ENCODE results near the gene VSIG10L2. TPM values are rescaled to one million over a fixed set of nuclear protein-coding genes. Genes with fewer than 3 reads are reported as not detected.
A peak's percentile ranks its signal among the peaks of the same experiment; 100 is the strongest.

Gene VSIG10L2
- total and polyA plus RNA-seq, 2 donors: 0.09 to 0.84 TPM

GRCh38 chr11:125935056-125935455 lies 10.8 kb upstream of the VSIG10L2 start:
- Histone ChIP-seq H3K36me3 (ENCODE audit: control insufficient read depth in 2 of 2, insufficient read depth in 2 of 2, low read length in 1 of 2) (no peaks in the 10 kb centered on the region), H3K27ac (ENCODE audit: low read depth in 1 of 2, low read length in 1 of 2) (no peak overlapping the region), H3K27me3 (ENCODE audit: control insufficient read depth in 2 of 2, insufficient read depth in 1 of 2, low read length in 1 of 2) (peaks cover 0 to 2% of the 10 kb centered on the region in 2 donors), H3K9me3 (ENCODE audit: control insufficient read depth in 2 of 2, insufficient read depth in 1 of 2, low read length in 1 of 2) (no peaks in the 10 kb centered on the region), H3K4me3 (ENCODE audit: low read length in 2 of 2) (no peak overlapping the region), H3K4me1 (ENCODE audit: control insufficient read depth in 2 of 2, insufficient read depth in 2 of 2, low read length in 2 of 2) (peaks cover 0 to 14% of the 10 kb centered on the region in 2 donors)
- no peak for DNase-seq (ENCODE audit: low read depth in 6 of 9, low spot score in 9 of 9)
- 96% methylated on average over 2 of the region's 2 CpGs for WGBS

GRCh38 chr11:125935618-125936199 lies 10.1 kb upstream of the VSIG10L2 start:
- Histone ChIP-seq H3K4me3 (ENCODE audit: low read length in 2 of 2) (no peak overlapping the region), H3K36me3 (ENCODE audit: control insufficient read depth in 2 of 2, insufficient read depth in 2 of 2, low read length in 1 of 2) (no peaks in the 10 kb centered on the region), H3K4me1 (ENCODE audit: control insufficient read depth in 2 of 2, insufficient read depth in 2 of 2, low read length in 2 of 2) (peaks cover 0 to 14% of the 10 kb centered on the region in 2 donors), H3K9me3 (ENCODE audit: control insufficient read depth in 2 of 2, insufficient read depth in 1 of 2, low read length in 1 of 2) (no peaks in the 10 kb centered on the region), H3K27ac (ENCODE audit: low read depth in 1 of 2, low read length in 1 of 2) (no peak overlapping the region), H3K27me3 (ENCODE audit: control insufficient read depth in 2 of 2, insufficient read depth in 1 of 2, low read length in 1 of 2) (peaks cover 0 to 2% of the 10 kb centered on the region in 2 donors)
- no peak for DNase-seq (ENCODE audit: low read depth in 6 of 9, low spot score in 9 of 9)
- 94% methylated on average over 12 of the region's 12 CpGs for WGBS

GRCh38 chr11:125938418-125938817 lies 7.4 kb upstream of the VSIG10L2 start:
- no peak for DNase-seq (ENCODE audit: low read depth in 6 of 9, low spot score in 9 of 9)
- WGBS: 96% methylated on average over 5 of the region's 5 CpGs
- H3K4me1 ChIP-seq (ENCODE audit: control insufficient read depth in 2 of 2, insufficient read depth in 2 of 2, low read length in 2 of 2): peaks cover 0 to 18% of the 10 kb centered on the region in 2 donors
- H3K27ac ChIP-seq (ENCODE audit: low read depth in 1 of 2, low read length in 1 of 2): no peak overlapping the region
- H3K4me3 ChIP-seq (ENCODE audit: low read length in 2 of 2): no peak overlapping the region
- no peaks in the 10 kb centered on the region for H3K9me3 ChIP-seq (ENCODE audit: control insufficient read depth in 2 of 2, insufficient read depth in 1 of 2, low read length in 1 of 2)
- no peaks in the 10 kb centered on the region for H3K36me3 ChIP-seq (ENCODE audit: control insufficient read depth in 2 of 2, insufficient read depth in 2 of 2, low read length in 1 of 2)
- no peaks in the 10 kb centered on the region for H3K27me3 ChIP-seq (ENCODE audit: control insufficient read depth in 2 of 2, insufficient read depth in 1 of 2, low read length in 1 of 2)

GRCh38 chr11:125939081-125939521 lies 6.7 kb upstream of the VSIG10L2 start:
- whole genome bisulfite sequencing: 82% methylated on average over 4 of the region's 4 CpGs
- DNase-seq (ENCODE audit: low read depth in 6 of 9, low spot score in 9 of 9): no peak
- Histone ChIP-seq H3K9me3 (ENCODE audit: control insufficient read depth in 2 of 2, insufficient read depth in 1 of 2, low read length in 1 of 2) (no peaks in the 10 kb centered on the region), H3K4me1 (ENCODE audit: control insufficient read depth in 2 of 2, insufficient read depth in 2 of 2, low read length in 2 of 2) (peaks cover 0 to 18% of the 10 kb centered on the region in 2 donors), H3K36me3 (ENCODE audit: control insufficient read depth in 2 of 2, insufficient read depth in 2 of 2, low read length in 1 of 2) (no peaks in the 10 kb centered on the region), H3K4me3 (ENCODE audit: low read length in 2 of 2) (no peak overlapping the region), H3K27me3 (ENCODE audit: control insufficient read depth in 2 of 2, insufficient read depth in 1 of 2, low read length in 1 of 2) (no peaks in the 10 kb centered on the region), H3K27ac (ENCODE audit: low read depth in 1 of 2, low read length in 1 of 2) (no peak overlapping the region)

- Histone ChIP-seq H3K27me3 (ENCODE audit: control insufficient read depth in 2 of 2, insufficient read depth in 1 of 2, low read length in 1 of 2) (no peaks in the 10 kb centered on the region), H3K36me3 (ENCODE audit: control insufficient read depth in 2 of 2, insufficient read depth in 2 of 2, low read length in 1 of 2) (no peaks in the 10 kb centered on the region), H3K4me1 (ENCODE audit: control insufficient read depth in 2 of 2, insufficient read depth in 2 of 2, low read length in 2 of 2) (peaks cover 0 to 18% of the 10 kb centered on the region in 2 donors), H3K9me3 (ENCODE audit: control insufficient read depth in 2 of 2, insufficient read depth in 1 of 2, low read length in 1 of 2) (no peaks in the 10 kb centered on the region), H3K27ac (ENCODE audit: low read depth in 1 of 2, low read length in 1 of 2) (no peak overlapping the region), H3K4me3 (ENCODE audit: low read length in 2 of 2) (no peak overlapping the region)
- no peak for DNase-seq (ENCODE audit: low read depth in 6 of 9, low spot score in 9 of 9)
- WGBS: 97% methylated on average over 4 of the region's 4 CpGs
Measured at GRCh38 chr11:125940145-125940544, 5.7 kb upstream of the VSIG10L2 start.

GRCh38 chr11:125941267-125941618 lies 4.6 kb upstream of the VSIG10L2 start:
- no peaks in the 10 kb centered on the region for H3K36me3 ChIP-seq (ENCODE audit: control insufficient read depth in 2 of 2, insufficient read depth in 2 of 2, low read length in 1 of 2)
- peaks cover 0 to 18% of the 10 kb centered on the region in 2 donors for H3K4me1 ChIP-seq (ENCODE audit: control insufficient read depth in 2 of 2, insufficient read depth in 2 of 2, low read length in 2 of 2)
- no peak for DNase-seq (ENCODE audit: low read depth in 6 of 9, low spot score in 9 of 9)
- H3K27ac ChIP-seq (ENCODE audit: low read depth in 1 of 2, low read length in 1 of 2): no peak overlapping the region
- no peaks in the 10 kb centered on the region for H3K9me3 ChIP-seq (ENCODE audit: control insufficient read depth in 2 of 2, insufficient read depth in 1 of 2, low read length in 1 of 2)
- 97% methylated on average over 4 of the region's 4 CpGs for WGBS
- no peak overlapping the region for H3K4me3 ChIP-seq (ENCODE audit: low read length in 2 of 2)
- H3K27me3 ChIP-seq (ENCODE audit: control insufficient read depth in 2 of 2, insufficient read depth in 1 of 2, low read length in 1 of 2): no peaks in the 10 kb centered on the region

GRCh38 chr11:125941619-125942611 lies 3.9 kb upstream of the VSIG10L2 start:
- H3K4me3 ChIP-seq (ENCODE audit: low read length in 2 of 2): no peak overlapping the region
- no peaks in the 10 kb centered on the region for H3K36me3 ChIP-seq (ENCODE audit: control insufficient read depth in 2 of 2, insufficient read depth in 2 of 2, low read length in 1 of 2)
- WGBS: 37% methylated on average over 20 of the region's 20 CpGs
- peak overlapping the region in 1 of 2 donors; percentile 3 for H3K27ac ChIP-seq (ENCODE audit: low read depth in 1 of 2, low read length in 1 of 2)
- peaks cover 0 to 18% of the 10 kb centered on the region in 2 donors for H3K4me1 ChIP-seq (ENCODE audit: control insufficient read depth in 2 of 2, insufficient read depth in 2 of 2, low read length in 2 of 2)
- H3K27me3 ChIP-seq (ENCODE audit: control insufficient read depth in 2 of 2, insufficient read depth in 1 of 2, low read length in 1 of 2): no peaks in the 10 kb centered on the region
- peak in 8 of 9 donors; percentile 15 to 63 (median 44) for DNase-seq (ENCODE audit: low read depth in 6 of 9, low spot score in 9 of 9)
- no peaks in the 10 kb centered on the region for H3K9me3 ChIP-seq (ENCODE audit: control insufficient read depth in 2 of 2, insufficient read depth in 1 of 2, low read length in 1 of 2)

GRCh38 chr11:125942771-125943428 lies 2.9 kb upstream of the VSIG10L2 start:
- no peak overlapping the region for H3K27ac ChIP-seq (ENCODE audit: low read depth in 1 of 2, low read length in 1 of 2)
- no peaks in the 10 kb centered on the region for H3K36me3 ChIP-seq (ENCODE audit: control insufficient read depth in 2 of 2, insufficient read depth in 2 of 2, low read length in 1 of 2)
- H3K27me3 ChIP-seq (ENCODE audit: control insufficient read depth in 2 of 2, insufficient read depth in 1 of 2, low read length in 1 of 2): no peaks in the 10 kb centered on the region
- H3K4me3 ChIP-seq (ENCODE audit: low read length in 2 of 2): no peak overlapping the region
- whole genome bisulfite sequencing: 96% methylated on average over 12 of the region's 12 CpGs
- H3K9me3 ChIP-seq (ENCODE audit: control insufficient read depth in 2 of 2, insufficient read depth in 1 of 2, low read length in 1 of 2): no peaks in the 10 kb centered on the region
- H3K4me1 ChIP-seq (ENCODE audit: control insufficient read depth in 2 of 2, insufficient read depth in 2 of 2, low read length in 2 of 2): peaks cover 0 to 28% of the 10 kb centered on the region in 2 donors
- DNase-seq (ENCODE audit: low read depth in 6 of 9, low spot score in 9 of 9): no peak
